ENCODE results near the gene ANXA10. TPM values are rescaled to one million over a fixed set of nuclear protein-coding genes. Genes with fewer than 3 reads are reported as not detected.

ANXA10 gene
- total RNA-seq, 2 donors from 2014 or later = not detected

DNA sequence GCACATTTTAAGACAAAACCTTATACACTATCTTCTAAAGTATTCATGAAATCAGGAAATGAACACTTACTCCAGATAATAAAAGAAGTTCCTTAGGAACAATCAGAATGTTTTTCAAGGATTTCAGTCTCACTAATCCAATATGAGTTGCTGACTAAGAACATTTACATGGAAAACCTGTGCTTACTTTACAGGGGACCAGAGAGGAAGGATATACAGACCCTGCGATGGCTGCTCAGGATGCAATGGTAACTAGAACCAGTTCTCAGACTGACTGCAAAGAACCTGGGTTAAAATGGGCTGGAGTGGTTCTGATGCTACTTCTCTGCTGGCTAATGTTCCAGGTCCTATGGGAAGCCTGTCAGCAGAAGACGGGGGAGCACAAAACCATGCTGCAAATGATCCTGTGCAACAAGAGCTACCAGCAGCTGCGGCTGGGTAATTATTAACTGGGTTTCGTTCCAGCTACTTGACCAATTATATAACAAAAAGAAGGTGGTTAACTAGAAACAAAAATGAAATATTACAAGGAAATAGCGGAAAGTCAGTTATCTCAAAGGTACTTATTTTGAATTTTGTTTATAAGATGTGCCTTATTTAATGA, 85.3 kb downstream of the ANXA10 start:
- intact Hi-C loops (cut with DNase I) = no loop called here
- no peaks in the 10 kb centered on the region for H3K9me3 ChIP-seq
- H3K27me3 ChIP-seq (replicated peaks; ENCODE audit: insufficient read depth) = no peaks in the 10 kb centered on the region
- no peak overlapping the region for H3K4me3 ChIP-seq
- TF ChIP-seq POLR2A (IDR thresholded peaks at IDR 0.05) = no peak
- TF ChIP-seq, protein P1, sequence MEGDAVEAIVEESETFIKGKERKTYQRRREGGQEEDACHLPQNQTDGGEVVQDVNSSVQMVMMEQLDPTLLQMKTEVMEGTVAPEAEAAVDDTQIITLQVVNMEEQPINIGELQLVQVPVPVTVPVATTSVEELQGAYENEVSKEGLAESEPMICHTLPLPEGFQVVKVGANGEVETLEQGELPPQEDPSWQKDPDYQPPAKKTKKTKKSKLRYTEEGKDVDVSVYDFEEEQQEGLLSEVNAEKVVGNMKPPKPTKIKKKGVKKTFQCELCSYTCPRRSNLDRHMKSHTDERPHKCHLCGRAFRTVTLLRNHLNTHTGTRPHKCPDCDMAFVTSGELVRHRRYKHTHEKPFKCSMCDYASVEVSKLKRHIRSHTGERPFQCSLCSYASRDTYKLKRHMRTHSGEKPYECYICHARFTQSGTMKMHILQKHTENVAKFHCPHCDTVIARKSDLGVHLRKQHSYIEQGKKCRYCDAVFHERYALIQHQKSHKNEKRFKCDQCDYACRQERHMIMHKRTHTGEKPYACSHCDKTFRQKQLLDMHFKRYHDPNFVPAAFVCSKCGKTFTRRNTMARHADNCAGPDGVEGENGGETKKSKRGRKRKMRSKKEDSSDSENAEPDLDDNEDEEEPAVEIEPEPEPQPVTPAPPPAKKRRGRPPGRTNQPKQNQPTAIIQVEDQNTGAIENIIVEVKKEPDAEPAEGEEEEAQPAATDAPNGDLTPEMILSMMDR (IDR thresholded peaks at IDR 0.05) = no peak
- TF ChIP-seq POLR2AphosphoS5 (IDR thresholded peaks at IDR 0.05) = no peak
- no peak overlapping the region for H3K27ac ChIP-seq
- 69% methylated on average over 5 of the region's 5 CpGs for WGBS
- no peaks in the 10 kb centered on the region for H3K36me3 ChIP-seq
- no peak for DNase-seq (ENCODE audit: low spot score)
- H3K4me1 ChIP-seq (replicated peaks) = no peaks in the 10 kb centered on the region

DNA sequence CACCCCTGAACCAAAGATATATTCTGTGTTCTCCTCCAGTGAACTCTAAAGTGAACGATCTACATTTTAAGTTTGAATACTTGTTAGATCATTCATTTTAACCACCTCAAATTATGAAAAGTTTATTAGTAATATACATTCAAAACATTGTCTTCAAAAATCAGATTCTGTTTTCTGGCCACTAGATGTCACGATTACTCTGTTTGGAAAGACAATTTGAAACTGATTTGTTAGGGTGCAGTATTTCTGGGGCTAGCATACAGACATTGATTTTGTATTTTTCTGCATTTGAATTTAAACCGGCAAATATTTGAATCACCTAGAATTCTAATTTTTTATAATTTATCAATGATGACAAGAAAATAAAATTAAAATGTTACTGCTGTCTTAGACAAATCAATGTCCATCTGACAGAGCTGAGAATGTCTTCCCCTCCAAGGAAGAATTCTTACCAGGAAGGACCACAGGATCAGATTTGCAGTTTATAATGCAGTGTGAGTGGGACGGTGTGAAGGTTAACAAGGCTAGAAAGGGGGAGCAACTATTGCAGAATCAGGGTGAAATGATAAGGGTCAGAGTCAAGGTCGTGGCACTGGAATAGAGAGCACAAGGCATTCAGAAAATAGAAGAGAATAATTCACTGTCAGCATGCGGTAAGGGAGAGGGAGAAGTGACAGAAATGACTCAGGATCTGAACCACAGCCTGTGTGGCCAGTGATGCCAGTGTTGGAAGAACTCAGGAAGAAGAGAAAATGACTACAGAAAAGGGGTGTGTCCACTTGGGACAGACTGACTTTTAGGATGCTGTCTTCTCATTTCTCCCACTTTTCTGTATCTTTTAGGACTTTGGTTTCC, 91.6 kb downstream of the ANXA10 start:
- no peak for DNase-seq (ENCODE audit: low spot score)
- Histone ChIP-seq H3K4me1 (replicated peaks) (no peaks in the 10 kb centered on the region), H3K4me3 (no peak overlapping the region), H3K9me3 (no peaks in the 10 kb centered on the region), H3K27me3 (replicated peaks; ENCODE audit: insufficient read depth) (no peaks in the 10 kb centered on the region), H3K27ac (no peak overlapping the region), H3K36me3 (no peaks in the 10 kb centered on the region)
- 36% methylated on average over 6 of the region's 6 CpGs for WGBS
- no peak for TF ChIP-seq POLR2AphosphoS5 (IDR thresholded peaks at IDR 0.05)
- TF ChIP-seq, protein P1 (IDR thresholded peaks at IDR 0.05) = peak in 3 of 4 experiments; percentile 26 to 49 (median 41)
- no peak for TF ChIP-seq POLR2A (IDR thresholded peaks at IDR 0.05)
- intact Hi-C loops (cut with DNase I) = no loop called here

DNA sequence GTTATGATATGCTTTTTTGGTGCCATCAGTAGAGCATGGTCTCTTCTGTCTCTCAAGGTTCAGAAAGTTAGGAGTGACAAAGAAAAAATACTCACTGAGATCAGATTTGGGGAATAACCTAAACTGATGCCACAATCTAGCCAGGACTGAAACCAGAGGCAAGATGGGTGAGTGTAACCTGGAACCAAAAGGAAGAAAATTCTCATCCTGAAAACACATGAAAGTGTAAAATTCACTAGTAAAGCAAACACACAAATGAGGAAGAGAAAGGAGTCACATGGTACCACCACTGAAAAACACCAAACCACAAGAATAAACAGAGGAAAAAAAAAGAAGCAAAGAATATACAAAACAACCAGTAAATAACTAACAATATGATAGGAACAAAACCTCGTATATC, 96.4 kb downstream of the ANXA10 start:
- DNase-seq (ENCODE audit: low spot score) = no peak
- no peak overlapping the region for H3K27ac ChIP-seq
- no peak for TF ChIP-seq POLR2A (IDR thresholded peaks at IDR 0.05)
- TF ChIP-seq, protein P1 (IDR thresholded peaks at IDR 0.05) = no peak
- TF ChIP-seq POLR2AphosphoS5 (IDR thresholded peaks at IDR 0.05) = no peak
- H3K9me3 ChIP-seq = no peaks in the 10 kb centered on the region
- intact Hi-C loops (cut with DNase I) = no loop called here
- no peak overlapping the region for H3K4me3 ChIP-seq
- WGBS = 90% methylated on average over 1 of the region's 1 CpG
- no peaks in the 10 kb centered on the region for H3K4me1 ChIP-seq (replicated peaks)
- no peaks in the 10 kb centered on the region for H3K27me3 ChIP-seq (replicated peaks; ENCODE audit: insufficient read depth)
- H3K36me3 ChIP-seq = no peaks in the 10 kb centered on the region

DNA sequence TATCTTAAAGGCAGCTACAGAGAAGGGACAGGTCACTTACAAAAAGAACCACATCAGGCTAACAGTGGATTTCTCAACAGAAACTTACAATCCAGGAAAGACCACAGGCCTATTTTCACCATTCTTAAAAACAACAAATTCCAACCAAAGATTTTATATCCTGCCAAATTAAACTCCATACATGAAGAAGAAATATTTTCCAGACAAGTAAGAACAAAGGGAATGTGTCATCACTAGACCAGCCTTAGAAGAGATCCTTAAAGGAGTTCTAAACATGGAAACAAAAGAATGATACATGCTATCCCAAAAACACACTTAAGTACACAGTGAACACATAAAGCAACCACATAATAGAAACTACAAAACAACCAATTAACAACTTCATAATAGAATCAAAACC, 105.6 kb downstream of the ANXA10 start:
- H3K4me3 ChIP-seq = no peak overlapping the region
- intact Hi-C loops (cut with DNase I) = no loop called here
- no peak overlapping the region for H3K27ac ChIP-seq
- DNase-seq (ENCODE audit: low spot score) = no peak
- no peaks in the 10 kb centered on the region for H3K9me3 ChIP-seq
- H3K4me1 ChIP-seq (replicated peaks) = no peaks in the 10 kb centered on the region
- no peaks in the 10 kb centered on the region for H3K36me3 ChIP-seq
- H3K27me3 ChIP-seq (replicated peaks; ENCODE audit: insufficient read depth) = no peaks in the 10 kb centered on the region
- no peak for TF ChIP-seq POLR2AphosphoS5 (IDR thresholded peaks at IDR 0.05)
- TF ChIP-seq, protein P1 (IDR thresholded peaks at IDR 0.05) = no peak
- no peak for TF ChIP-seq POLR2A (IDR thresholded peaks at IDR 0.05)
